ENCODE measurements around the gene IL27RA.

DNA sequence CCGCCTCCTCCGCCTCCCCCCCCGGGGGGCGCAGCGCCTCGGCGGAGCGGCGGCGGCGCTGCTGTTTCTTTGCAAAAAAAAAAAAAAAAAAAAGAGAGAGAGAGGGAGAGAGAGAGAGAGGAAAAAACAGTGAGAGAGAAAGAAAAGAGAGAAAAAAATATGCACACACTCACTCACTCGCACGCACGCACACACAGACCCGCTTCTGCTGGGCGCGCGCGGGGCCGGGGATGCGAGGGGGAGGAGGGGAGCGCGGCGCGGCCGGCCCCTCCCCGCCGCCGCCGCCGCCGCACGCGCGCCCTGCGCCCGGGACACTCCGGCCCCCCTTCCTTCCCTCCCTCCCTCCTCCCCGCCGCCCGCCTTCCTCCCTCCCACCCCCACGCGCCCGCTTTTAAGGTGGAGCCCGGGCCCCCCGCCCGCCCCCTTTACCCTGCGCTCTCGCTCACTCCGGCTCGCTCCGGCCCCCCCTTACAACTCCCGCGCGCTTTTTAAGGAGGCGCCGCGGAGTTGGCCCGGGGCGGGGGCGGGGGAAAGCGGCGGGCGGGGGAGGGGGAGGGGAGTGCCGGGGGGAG is 59.0 kb downstream of the IL27RA start, which contains the start of gene SAMD1:
- TF ChIP-seq, protein P1, sequence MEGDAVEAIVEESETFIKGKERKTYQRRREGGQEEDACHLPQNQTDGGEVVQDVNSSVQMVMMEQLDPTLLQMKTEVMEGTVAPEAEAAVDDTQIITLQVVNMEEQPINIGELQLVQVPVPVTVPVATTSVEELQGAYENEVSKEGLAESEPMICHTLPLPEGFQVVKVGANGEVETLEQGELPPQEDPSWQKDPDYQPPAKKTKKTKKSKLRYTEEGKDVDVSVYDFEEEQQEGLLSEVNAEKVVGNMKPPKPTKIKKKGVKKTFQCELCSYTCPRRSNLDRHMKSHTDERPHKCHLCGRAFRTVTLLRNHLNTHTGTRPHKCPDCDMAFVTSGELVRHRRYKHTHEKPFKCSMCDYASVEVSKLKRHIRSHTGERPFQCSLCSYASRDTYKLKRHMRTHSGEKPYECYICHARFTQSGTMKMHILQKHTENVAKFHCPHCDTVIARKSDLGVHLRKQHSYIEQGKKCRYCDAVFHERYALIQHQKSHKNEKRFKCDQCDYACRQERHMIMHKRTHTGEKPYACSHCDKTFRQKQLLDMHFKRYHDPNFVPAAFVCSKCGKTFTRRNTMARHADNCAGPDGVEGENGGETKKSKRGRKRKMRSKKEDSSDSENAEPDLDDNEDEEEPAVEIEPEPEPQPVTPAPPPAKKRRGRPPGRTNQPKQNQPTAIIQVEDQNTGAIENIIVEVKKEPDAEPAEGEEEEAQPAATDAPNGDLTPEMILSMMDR (IDR thresholded peaks at IDR 0.05) = no peak
- TF ChIP-seq POLR2A (IDR thresholded peaks at IDR 0.05) = no peak

Measured in testis (tissue), 2 donors.